HUES6 (cell line): Measurements from ENCODE around the gene GRM8.

Source experiments
- H3K27ac ChIP-seq: 2 replicates; pipeline ENCODE4 v1.7.0; 2013; ENCODE audit warnings: low read depth, mild to moderate bottlenecking, low read length, inconsistent platforms
- H3K27me3 ChIP-seq: 2 replicates; pipeline ENCODE4 v1.6.1; 2013; ENCODE audit warnings: low read length; ENCODE audit not compliant: control insufficient read depth, insufficient read depth
- H3K36me3 ChIP-seq: 2 replicates; pipeline ENCODE4 v1.6.1; 2013; ENCODE audit warnings: low read length; ENCODE audit not compliant: control insufficient read depth, insufficient read depth
- H3K4me1 ChIP-seq: 2 replicates; pipeline ENCODE4 v1.6.1; 2013; ENCODE audit warnings: low read length; ENCODE audit not compliant: control insufficient read depth, insufficient read depth
- H3K4me3 ChIP-seq: 2 replicates; pipeline ENCODE4 v1.5.1; 2013; ENCODE audit warnings: low read depth, low read length
- H3K9ac ChIP-seq: one replicate; pipeline ENCODE4 v1.6.1; 2013; ENCODE audit warnings: mild to moderate bottlenecking, low read length
- H3K9me3 ChIP-seq: 2 replicates; pipeline ENCODE4 v1.6.1; 2013; ENCODE audit warnings: low read depth, low read length; ENCODE audit not compliant: control insufficient read depth, insufficient read depth

Gene GRM8

GRCh38 chr7:127146746-127147536 lies 105.8 kb downstream of the GRM8 start:
- no peaks in the 10 kb centered on the region for H3K27me3 ChIP-seq
- H3K9me3 ChIP-seq: no peaks in the 10 kb centered on the region
- no peak overlapping the region for H3K27ac ChIP-seq
- no peak overlapping the region for H3K9ac ChIP-seq
- H3K4me1 ChIP-seq: no peaks in the 10 kb centered on the region
- no peaks in the 10 kb centered on the region for H3K36me3 ChIP-seq
- H3K4me3 ChIP-seq: no peak overlapping the region

- Histone ChIP-seq H3K4me1 (no peaks in the 10 kb centered on the region), H3K4me3 (no peak overlapping the region), H3K27me3 (no peaks in the 10 kb centered on the region), H3K9ac (no peak overlapping the region), H3K9me3 (no peaks in the 10 kb centered on the region), H3K36me3 (no peaks in the 10 kb centered on the region), H3K27ac (no peak overlapping the region)
Observed at GRCh38 chr7:127137146-127137545, 115.6 kb downstream of the GRM8 start.

GRCh38 chr7:127135871-127136485 lies 116.8 kb downstream of the GRM8 start:
- no peaks in the 10 kb centered on the region for H3K36me3 ChIP-seq
- no peak overlapping the region for H3K4me3 ChIP-seq
- no peaks in the 10 kb centered on the region for H3K9me3 ChIP-seq
- H3K27me3 ChIP-seq: no peaks in the 10 kb centered on the region
- H3K4me1 ChIP-seq: no peaks in the 10 kb centered on the region
- H3K9ac ChIP-seq: no peak overlapping the region
- no peak overlapping the region for H3K27ac ChIP-seq

- H3K4me3 ChIP-seq: no peak overlapping the region
- H3K27ac ChIP-seq: no peak overlapping the region
- no peaks in the 10 kb centered on the region for H3K9me3 ChIP-seq
- no peaks in the 10 kb centered on the region for H3K4me1 ChIP-seq
- H3K9ac ChIP-seq: no peak overlapping the region
- H3K36me3 ChIP-seq: no peaks in the 10 kb centered on the region
- no peaks in the 10 kb centered on the region for H3K27me3 ChIP-seq
Observed at GRCh38 chr7:127123220-127123619, 129.5 kb downstream of the GRM8 start.

GRCh38 chr7:127119517-127119916 lies 133.2 kb downstream of the GRM8 start:
- Histone ChIP-seq H3K27me3 (no peaks in the 10 kb centered on the region), H3K9ac (no peak overlapping the region), H3K27ac (no peak overlapping the region), H3K36me3 (no peaks in the 10 kb centered on the region), H3K4me3 (no peak overlapping the region), H3K9me3 (no peaks in the 10 kb centered on the region), H3K4me1 (peaks cover 8% of the 10 kb centered on the region)

GRCh38 chr7:127114742-127115265 lies 137.9 kb downstream of the GRM8 start:
- no peak overlapping the region; the same call in 1 of the 2 replicates for H3K27ac ChIP-seq
- no peak overlapping the region for H3K9ac ChIP-seq
- H3K4me1 ChIP-seq: peaks cover 14% of the 10 kb centered on the region
- H3K4me3 ChIP-seq: no peak overlapping the region
- no peaks in the 10 kb centered on the region for H3K9me3 ChIP-seq
- H3K36me3 ChIP-seq: no peaks in the 10 kb centered on the region
- H3K27me3 ChIP-seq: no peaks in the 10 kb centered on the region

- Histone ChIP-seq H3K9ac (no peak overlapping the region), H3K36me3 (no peaks in the 10 kb centered on the region), H3K27me3 (no peaks in the 10 kb centered on the region), H3K4me1 (no peaks in the 10 kb centered on the region), H3K27ac (no peak overlapping the region), H3K9me3 (peaks cover 4% of the 10 kb centered on the region; the same call in 1 of the 2 replicates), H3K4me3 (no peak overlapping the region)
Observed at GRCh38 chr7:127107601-127108007, 145.1 kb downstream of the GRM8 start.

- Histone ChIP-seq H3K27ac (no peak overlapping the region), H3K4me1 (no peaks in the 10 kb centered on the region), H3K9ac (no peak overlapping the region), H3K9me3 (no peaks in the 10 kb centered on the region), H3K4me3 (no peak overlapping the region), H3K27me3 (no peaks in the 10 kb centered on the region), H3K36me3 (no peaks in the 10 kb centered on the region)
Observed at GRCh38 chr7:127093340-127093739, 159.4 kb downstream of the GRM8 start.

GRCh38 chr7:127091620-127092019 lies 161.1 kb downstream of the GRM8 start:
- Histone ChIP-seq H3K4me3 (no peak overlapping the region), H3K4me1 (no peaks in the 10 kb centered on the region), H3K27ac (no peak overlapping the region), H3K9ac (no peak overlapping the region), H3K27me3 (no peaks in the 10 kb centered on the region), H3K36me3 (no peaks in the 10 kb centered on the region), H3K9me3 (no peaks in the 10 kb centered on the region)

- Histone ChIP-seq H3K36me3 (no peaks in the 10 kb centered on the region), H3K9me3 (no peaks in the 10 kb centered on the region), H3K4me3 (no peak overlapping the region), H3K4me1 (no peaks in the 10 kb centered on the region), H3K9ac (no peak overlapping the region), H3K27me3 (no peaks in the 10 kb centered on the region), H3K27ac (no peak overlapping the region)
Observed at GRCh38 chr7:127089146-127089545, 163.6 kb downstream of the GRM8 start.

- no peak overlapping the region for H3K9ac ChIP-seq
- H3K27me3 ChIP-seq: no peaks in the 10 kb centered on the region; the same call in 1 of the 2 replicates
- no peak overlapping the region for H3K4me3 ChIP-seq
- no peaks in the 10 kb centered on the region for H3K36me3 ChIP-seq
- H3K9me3 ChIP-seq: no peaks in the 10 kb centered on the region
- H3K27ac ChIP-seq: no peak overlapping the region
- no peaks in the 10 kb centered on the region for H3K4me1 ChIP-seq
Observed at GRCh38 chr7:127081539-127081938, 171.2 kb downstream of the GRM8 start.
